GM23248 (cell line): Measurements from ENCODE around the gene POMT2.
"Not testable (repeated sequence)": the region's sequence is repeated elsewhere in the genome, so short reads cannot be mapped to it uniquely, and the experiment has no call there.

Experiments
- EZH2 ChIP-seq: fragments of 200-600 bp; sonication (generic); IDR thresholded peaks from 2 replicates; pipeline ENCODE4 v1.6.1; 2018; ENCODE audit warnings: antibody characterized with exemption, mild to moderate bottlenecking; ENCODE audit not compliant: insufficient read depth, poor library complexity, severe bottlenecking
- EZH2phosphoT487 ChIP-seq: fragments of 200-600 bp; sonication (generic); IDR thresholded peaks from 2 replicates; pipeline ENCODE4 v1.6.1; 2018; ENCODE audit warnings: antibody characterized with exemption, moderate library complexity, mild to moderate bottlenecking, low read depth; ENCODE audit not compliant: insufficient read depth

DNA sequence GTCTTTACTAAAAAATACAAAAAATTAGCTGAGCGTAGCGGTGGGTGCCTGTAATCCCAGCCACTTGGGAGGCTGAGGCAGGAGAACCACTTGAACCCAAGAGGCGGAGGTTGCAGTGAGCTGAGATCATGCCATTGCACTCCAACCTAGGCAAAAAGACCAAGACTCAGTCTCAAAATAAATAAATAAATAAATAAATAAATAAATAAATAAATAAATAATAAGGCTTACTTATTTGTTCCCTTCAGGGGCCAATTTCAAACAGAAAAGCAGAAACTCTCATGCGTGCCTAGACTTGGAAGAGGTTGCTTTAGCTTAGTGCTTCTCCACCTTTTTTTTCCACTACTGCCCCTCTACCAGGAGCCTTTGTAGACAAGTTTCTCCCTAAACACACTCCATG is 39.8 kb downstream of the POMT2 start:
- TF ChIP-seq EZH2, EZH2phosphoT487: not testable (repeated sequence)
